ENCODE measurements around the gene RNPS1. TPM values are rescaled to one million over a fixed set of nuclear protein-coding genes. Genes with fewer than 3 reads are reported as not detected.

The RNPS1 gene
- total and polyA plus RNA-seq, 9 of the 15 experiments (the other 6 are each of a cell fraction or from before 2014, with no cell fraction given) = 44.9 to 338 (median 202) TPM

DNA sequence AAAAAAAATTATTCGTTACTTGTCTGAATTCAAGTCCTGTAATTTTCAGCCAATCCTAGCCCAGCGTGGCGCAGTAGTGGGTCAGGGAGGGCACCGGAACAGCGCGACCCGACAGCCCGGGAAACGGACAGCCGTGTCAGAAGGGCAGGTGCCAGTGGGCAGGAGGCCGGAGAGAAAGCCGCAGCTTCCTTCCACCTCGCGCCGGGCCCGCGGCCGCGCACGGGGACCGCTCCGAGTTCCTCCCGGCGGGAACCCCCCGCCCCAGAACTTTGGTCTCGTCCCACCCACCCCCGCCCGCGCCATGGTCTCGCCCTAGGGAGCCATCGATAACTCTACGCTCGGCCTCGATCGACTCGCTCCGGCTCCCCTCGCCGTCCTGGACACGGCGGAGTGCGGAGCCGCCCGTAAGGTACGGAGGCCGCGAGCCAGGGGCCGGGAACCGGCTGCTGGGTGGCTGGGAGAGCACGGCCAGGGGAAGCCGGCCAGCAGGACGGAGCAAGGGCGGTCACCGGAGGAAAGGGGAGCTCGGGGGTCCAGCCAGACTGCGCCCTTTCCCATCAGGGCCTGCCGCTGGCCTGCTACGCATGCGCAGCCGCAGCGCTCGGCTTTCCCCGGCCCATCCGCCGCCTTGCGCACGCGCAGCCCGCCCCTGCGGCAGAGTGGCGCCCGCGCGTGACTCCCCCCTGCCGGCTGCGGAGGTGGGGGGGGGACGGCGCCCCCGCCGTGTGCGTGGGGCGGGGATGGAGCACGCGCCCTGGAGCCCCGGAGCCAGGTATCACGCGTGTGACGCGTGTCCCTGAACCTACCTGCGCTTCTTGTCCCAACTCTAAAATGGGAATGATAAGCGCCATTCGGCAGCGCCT, 62.6 kb downstream of the RNPS1 start, which contains the start of gene MLST8 (continued):
- peak; percentile 68; the same call in 1 of the 2 replicates for TF ChIP-seq KAT7 (CRISPR knock-in tag; IDR thresholded peaks at IDR 0.05; ENCODE audit: borderline replicate concordance)
- no peak for TF ChIP-seq ZNF217 (CRISPR knock-in tag; IDR thresholded peaks at IDR 0.05)
- peak; percentile 8; the same call in 1 of the 2 replicates for TF ChIP-seq ZNF384 (IDR thresholded peaks at IDR 0.05; ENCODE audit: low read depth, low read length)
- no peak for TF ChIP-seq TAL1 (IDR thresholded peaks at IDR 0.05)
- TF ChIP-seq ELF4 (CRISPR knock-in tag; IDR thresholded peaks at IDR 0.05) = 0 out of 2 replicates have a peak, but pooled peaks have one; percentile 17
- TF ChIP-seq YBX1 (IDR thresholded peaks at IDR 0.05) = no peak
- peak; percentile 93 for TF ChIP-seq JUND (IDR thresholded peaks at IDR 0.05; ENCODE audit: borderline replicate concordance, low read depth, low read length)
- 0 out of 3 replicates have a peak, but pooled peaks have one; percentile 30 for TF ChIP-seq JUND (tag; IDR thresholded peaks at IDR 0.05; ENCODE audit: borderline replicate concordance, low read depth, low read length)
- peak; percentile 83 for TF ChIP-seq C11orf30 (IDR thresholded peaks at IDR 0.05; ENCODE audit: low read depth)
- TF ChIP-seq, protein P1, sequence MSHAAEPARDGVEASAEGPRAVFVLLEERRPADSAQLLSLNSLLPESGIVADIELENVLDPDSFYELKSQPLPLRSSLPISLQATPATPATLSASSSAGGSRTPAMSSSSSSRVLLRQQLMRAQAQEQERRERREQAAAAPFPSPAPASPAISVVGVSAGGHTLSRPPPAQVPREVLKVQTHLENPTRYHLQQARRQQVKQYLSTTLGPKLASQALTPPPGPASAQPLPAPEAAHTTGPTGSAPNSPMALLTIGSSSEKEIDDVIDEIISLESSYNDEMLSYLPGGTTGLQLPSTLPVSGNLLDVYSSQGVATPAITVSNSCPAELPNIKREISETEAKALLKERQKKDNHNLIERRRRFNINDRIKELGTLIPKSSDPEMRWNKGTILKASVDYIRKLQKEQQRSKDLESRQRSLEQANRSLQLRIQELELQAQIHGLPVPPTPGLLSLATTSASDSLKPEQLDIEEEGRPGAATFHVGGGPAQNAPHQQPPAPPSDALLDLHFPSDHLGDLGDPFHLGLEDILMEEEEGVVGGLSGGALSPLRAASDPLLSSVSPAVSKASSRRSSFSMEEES (CRISPR knock-in tag; IDR thresholded peaks at IDR 0.05) = 0 out of 2 replicates have a peak, but pooled peaks have one; percentile 3
- TF ChIP-seq CXXC5 (CRISPR knock-in tag; IDR thresholded peaks at IDR 0.05) = peak; percentile 93
- no peak for TF ChIP-seq ZFPM2 (CRISPR knock-in tag; IDR thresholded peaks at IDR 0.05)
- no peak for TF ChIP-seq FOXJ2 (tag; IDR thresholded peaks at IDR 0.05)
- TF ChIP-seq SRSF9 (IDR thresholded peaks at IDR 0.05; ENCODE audit: borderline replicate concordance, low read depth, low read length) = no peak
- TF ChIP-seq TCF7L2 (IDR thresholded peaks at IDR 0.05; ENCODE audit: low read depth, low read length) = peak; percentile 89
- TF ChIP-seq ELF1 (tag; IDR thresholded peaks at IDR 0.05) = peak; percentile 54; the same call in 1 of the 2 replicates
- peak in 1 of 2 experiments; percentile 63; a peak in 1 of 4 replicates for TF ChIP-seq KDM4B (IDR thresholded peaks at IDR 0.05; ENCODE audit: borderline replicate concordance in 2 of 2, low read depth in 1 of 2)
- peak; percentile 56; the same call in 1 of the 2 replicates for TF ChIP-seq CREB1 (IDR thresholded peaks at IDR 0.05)
- TF ChIP-seq CREB1 (CRISPR knock-in tag; IDR thresholded peaks at IDR 0.05) = peak; percentile 56; the same call in 1 of the 2 replicates
- TF ChIP-seq, protein P2, sequence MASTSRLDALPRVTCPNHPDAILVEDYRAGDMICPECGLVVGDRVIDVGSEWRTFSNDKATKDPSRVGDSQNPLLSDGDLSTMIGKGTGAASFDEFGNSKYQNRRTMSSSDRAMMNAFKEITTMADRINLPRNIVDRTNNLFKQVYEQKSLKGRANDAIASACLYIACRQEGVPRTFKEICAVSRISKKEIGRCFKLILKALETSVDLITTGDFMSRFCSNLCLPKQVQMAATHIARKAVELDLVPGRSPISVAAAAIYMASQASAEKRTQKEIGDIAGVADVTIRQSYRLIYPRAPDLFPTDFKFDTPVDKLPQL (IDR thresholded peaks at IDR 0.05; ENCODE audit: extremely low read depth, insufficient read length) = no peak

All from K562 (cell line).